ENCODE results near the gene ATP5PD.
"Not testable (repeated sequence)": the region's sequence is repeated elsewhere in the genome, so short reads cannot be mapped to it uniquely, and the experiment has no call there.

ATP5PD gene

DNA sequence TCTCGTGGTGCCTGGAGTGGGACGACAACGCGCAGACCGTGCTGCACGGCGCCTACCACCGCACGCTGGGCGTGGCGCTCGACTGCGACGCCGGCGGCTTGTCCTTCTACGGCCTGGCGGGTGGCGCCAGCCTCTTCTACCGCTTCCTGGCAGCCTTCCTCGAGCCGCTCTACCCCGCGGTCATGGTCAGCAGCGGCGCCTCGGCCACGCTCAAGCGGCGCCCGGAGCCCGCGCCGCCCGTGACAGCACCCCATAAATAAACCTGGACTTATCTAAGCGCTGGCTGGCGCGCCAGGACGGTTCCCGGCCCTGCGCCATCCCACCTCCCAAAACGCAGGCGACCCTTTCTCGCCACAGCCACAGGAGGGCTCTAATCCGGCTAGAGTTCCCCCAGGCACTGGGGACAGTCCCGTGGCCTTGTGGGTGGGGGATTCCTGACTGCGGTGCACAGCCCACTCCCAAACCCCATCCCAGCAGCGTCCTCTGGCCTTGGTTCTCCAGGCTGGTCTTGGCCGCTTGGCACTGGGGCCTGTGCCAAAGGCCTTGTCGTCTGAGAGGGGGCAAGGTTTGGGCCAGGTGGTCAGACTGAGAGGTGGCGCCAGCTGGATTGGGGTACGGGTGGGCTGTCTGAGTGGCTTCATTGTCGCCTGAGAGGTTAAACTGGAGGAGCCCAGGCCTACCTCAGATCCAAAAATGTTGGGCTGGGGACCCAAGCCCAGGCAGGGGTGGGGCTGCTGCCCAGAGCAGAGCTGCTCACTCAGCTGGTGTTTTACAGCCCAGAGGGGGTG is 30.9 kb upstream of the ATP5PD start:
- no peak overlapping the region for H3K27ac ChIP-seq
- no peak for DNase-seq (ENCODE audit: low read depth, low spot score)

DNA sequence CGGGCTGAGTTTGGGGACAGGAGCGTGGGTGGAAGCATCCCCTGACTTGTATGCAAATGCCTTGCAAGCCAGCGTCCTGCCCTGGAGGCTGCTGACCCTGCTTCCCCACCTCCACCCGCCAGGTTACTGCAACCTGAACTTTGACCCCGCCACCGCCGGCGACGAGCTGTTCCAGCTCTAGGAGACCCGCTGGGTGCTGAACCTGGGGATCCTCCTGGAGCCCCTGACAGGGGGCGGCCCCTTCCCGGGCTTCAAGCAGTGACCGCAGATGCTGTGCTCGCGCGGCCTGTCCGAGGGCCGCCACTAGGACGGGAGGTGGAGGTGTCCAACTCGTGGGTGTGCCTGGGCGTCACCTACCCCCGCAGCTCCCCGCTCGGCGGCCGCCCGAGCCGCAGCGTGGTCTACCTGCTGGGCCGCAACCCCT is 30.3 kb upstream of the ATP5PD start:
- DNase-seq (ENCODE audit: low read depth, low spot score) = no peak
- H3K27ac ChIP-seq = no peak overlapping the region

DNA sequence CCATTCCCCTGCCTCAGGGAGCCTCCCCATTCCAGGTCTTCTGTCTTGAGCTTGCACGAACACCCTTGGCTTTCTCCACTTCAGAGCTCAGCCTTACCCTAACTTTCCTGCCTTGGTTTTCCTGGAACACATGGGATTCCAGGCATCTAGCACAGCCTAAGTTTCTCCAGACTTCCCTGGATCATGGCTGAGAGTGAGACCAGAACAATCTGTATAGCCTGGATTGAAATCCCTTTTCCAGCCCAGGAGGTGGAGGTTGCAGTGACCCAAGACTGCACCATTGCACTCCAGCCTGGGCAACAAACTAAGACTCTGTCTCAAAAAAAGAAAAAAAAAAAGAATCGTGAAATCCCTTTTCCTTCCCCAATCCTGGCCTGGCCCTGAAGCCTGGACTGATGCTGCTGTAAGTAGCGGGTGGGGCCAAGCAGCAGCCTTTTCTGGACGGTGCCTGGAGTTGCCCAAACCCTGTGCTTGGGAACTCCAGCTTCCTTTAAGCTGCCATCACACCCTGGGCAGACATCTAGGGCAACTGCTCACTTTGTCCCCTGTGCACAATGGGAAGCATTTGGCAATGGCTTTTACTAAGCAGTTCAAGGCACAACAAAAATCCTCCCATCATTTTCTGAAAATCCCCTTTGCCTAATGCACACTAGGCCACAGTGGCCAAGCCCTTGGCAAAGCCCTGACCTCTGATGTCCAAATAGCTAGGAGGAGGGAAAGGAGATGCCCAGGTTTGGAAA is 29.0 kb upstream of the ATP5PD start:
- no peak for DNase-seq (ENCODE audit: low read depth, low spot score)
- H3K27ac ChIP-seq = no peak overlapping the region

DNA sequence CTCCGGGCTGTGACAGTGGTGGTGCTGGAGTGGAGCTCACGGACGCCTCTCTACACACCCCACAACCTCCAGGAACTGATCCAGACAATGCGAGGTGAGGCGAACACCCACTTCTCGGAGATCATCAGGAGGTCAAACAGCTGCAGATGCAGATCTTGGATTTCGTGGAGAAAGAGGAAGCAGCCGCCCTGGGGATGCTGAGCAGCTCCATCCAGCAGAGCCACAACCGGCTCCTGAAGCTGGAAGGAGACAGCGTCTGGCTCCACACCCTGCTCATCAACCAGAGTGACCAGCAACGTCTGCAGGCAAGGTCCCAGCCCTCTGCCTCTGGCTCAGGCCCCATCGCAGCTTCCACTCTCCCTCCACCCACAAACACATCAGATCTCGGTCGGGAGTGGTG is 27.8 kb upstream of the ATP5PD start:
- no peak overlapping the region for H3K27ac ChIP-seq
- DNase-seq (ENCODE audit: low read depth, low spot score) = no peak

DNA sequence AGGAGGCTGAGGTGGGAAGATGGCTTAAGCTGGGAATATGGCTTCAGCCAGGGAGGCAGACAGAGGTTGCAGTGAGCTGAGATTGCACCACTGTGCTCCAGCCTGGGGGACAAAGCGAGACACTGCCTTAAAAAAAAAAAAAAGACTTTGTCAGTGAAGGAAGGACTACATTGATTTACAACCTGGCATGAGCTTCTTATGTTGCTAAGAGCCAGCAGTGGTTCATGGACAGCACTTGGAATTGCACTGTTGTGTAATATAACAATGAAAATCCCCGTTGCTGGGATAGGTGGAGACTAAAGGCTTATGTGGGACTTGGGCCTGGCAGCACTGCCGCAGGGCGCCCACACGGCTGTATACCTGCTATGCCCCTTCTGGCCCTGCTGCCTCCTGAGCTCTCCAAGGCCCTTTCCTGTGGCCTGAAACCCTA is 26.9 kb upstream of the ATP5PD start:
- DNase-seq (ENCODE audit: low read depth, low spot score) = no peak
- no peak overlapping the region for H3K27ac ChIP-seq

DNA sequence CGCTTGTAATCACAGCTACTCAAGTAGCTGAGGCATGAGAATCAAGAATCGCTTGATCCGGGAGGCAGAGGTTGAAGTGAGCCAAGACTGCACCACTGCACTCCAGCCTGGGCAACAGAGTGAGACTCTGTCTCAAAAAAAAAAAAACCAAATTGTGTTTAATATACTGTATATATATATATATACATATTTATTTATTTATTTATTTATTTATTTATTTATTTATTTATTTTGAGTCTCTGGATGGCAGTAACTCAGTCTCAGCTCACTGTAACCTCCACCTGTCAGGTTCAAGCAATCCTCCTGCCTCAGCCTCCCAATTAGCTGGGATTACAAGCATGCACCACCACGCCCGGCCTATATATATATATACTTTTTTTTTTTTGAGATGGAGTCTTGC is 26.1 kb upstream of the ATP5PD start:
- not testable (repeated sequence) for H3K27ac ChIP-seq; DNase-seq (ENCODE audit: low read depth, low spot score)

DNA sequence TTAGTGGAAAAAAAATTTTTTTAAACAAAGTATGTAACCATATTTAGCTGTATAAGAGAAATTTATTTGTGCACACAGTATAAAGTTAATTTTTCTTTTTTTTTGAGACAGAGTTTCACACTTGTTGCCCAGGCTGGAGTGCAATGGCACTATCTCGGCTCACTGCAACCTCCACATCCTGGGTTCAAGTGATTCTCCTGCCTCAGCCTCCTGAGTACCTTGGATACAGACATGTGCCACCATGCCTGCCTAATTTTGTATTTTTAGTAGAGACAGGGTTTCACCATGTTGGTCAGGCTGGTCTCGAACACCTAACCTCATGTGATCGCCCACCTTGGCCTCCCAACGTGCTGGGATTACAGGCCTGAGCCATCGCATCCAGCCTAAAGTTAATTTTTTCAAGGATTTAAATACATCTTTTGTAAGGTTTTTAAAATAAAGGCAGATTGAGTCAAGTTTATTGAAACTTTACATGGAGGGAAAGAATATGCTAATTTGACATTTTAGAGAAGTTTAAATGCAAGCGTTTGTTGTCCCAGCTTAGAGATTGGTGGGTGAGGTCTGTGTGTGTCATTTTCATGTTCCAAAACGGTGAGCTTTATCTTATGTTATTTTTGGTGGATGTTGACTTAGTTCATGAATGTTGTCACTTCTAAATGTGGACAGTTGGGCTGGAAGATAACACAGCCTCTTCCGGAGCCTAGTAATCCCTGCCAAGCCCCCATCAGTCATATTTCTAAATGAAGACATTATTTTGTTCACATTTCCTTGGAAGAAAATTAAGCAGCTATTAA is 24.9 kb upstream of the ATP5PD start:
- not testable (repeated sequence) for DNase-seq (ENCODE audit: low read depth, low spot score); H3K27ac ChIP-seq

DNA sequence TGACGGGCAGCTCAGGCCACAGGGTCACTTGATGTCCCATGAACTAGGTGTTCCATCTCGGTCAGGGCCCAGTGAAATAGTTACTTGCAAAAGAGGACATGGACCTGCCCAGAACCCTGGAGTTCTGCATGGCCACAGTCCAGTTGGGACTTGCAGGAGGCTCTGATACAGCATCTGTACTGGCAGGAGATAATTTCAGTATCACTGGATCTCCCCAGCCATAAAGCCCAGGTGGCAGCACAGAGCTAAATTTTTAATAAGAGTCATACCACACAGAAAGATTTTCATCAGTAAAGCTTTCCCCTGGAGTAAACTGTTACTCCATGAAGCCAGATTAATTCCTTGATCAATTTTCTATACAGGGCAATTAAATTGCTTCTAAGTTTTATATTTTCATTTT is 23.0 kb upstream of the ATP5PD start:
- H3K27ac ChIP-seq = no peak overlapping the region
- no peak for DNase-seq (ENCODE audit: low read depth, low spot score)

DNA sequence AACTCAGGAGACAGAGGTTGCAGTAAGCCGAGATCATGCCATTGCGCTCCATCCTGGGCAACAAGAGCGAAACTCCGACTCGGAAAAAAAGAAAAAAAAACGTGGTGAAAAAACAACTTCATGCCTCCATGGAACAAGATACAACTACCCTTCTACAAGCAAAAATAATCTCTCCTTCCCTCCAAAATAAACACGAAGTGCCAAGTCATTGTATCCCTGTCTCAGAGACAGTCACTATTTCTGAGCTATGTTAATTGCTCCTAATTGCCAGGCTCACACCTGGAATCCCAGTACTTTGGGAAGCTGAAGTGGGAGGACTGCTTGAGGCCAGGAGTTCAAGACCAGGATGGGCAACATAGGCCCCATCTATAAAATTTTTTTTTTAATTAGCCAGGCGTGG is 22.0 kb upstream of the ATP5PD start:
- DNase-seq (ENCODE audit: low read depth, low spot score) = no peak
- no peak overlapping the region for H3K27ac ChIP-seq

DNA sequence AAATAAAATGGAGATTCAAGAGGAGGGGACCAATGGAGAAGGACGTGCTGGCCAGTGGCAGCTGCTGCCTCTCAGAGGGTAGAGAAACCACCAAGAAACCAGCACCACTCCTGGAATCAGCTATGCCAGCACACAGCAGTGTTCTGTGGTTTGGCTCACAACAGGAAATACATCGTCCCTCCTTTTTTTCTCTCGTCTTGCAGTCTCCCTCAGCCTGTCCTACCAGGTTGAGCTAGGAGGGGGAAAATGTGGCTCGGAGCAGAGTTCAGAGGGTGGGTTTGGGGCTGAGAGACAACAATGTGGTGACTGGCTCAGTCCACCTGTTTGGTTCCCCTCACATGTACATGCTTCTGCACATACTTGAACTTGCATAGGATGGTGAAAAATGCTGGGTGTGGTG is 21.1 kb upstream of the ATP5PD start:
- no peak for DNase-seq (ENCODE audit: low read depth, low spot score)
- H3K27ac ChIP-seq = no peak overlapping the region

DNA sequence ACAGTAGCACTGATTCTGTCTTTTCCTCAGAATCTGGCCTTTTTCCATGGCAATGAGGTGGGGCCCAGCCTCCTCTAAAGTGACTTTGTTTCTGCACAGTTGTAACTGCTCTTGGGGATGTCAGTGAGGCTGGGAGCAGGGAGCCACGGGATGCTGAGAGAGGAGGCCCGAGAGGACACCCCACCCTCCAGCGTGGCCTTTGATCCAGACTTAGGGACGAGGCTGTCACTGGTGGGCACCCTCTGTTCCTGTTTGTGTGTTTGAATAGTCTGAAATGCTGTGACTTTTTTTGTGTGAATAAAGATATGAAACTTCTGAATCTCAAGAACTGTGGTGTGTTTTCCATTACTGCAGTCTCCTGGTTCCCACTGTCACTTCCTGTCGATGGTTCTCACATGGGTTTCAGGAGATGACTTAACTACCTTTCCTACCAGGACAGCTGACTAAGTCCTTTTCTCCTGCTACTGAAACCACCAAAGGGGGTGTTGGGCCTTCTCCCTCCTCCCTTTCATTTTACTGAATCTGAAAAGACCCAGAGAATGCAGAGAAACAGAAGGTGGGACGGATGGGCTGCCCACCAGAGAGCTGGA is 18.9 kb upstream of the ATP5PD start:
- no peak overlapping the region for H3K27ac ChIP-seq
- no peak for DNase-seq (ENCODE audit: low read depth, low spot score)

DNA sequence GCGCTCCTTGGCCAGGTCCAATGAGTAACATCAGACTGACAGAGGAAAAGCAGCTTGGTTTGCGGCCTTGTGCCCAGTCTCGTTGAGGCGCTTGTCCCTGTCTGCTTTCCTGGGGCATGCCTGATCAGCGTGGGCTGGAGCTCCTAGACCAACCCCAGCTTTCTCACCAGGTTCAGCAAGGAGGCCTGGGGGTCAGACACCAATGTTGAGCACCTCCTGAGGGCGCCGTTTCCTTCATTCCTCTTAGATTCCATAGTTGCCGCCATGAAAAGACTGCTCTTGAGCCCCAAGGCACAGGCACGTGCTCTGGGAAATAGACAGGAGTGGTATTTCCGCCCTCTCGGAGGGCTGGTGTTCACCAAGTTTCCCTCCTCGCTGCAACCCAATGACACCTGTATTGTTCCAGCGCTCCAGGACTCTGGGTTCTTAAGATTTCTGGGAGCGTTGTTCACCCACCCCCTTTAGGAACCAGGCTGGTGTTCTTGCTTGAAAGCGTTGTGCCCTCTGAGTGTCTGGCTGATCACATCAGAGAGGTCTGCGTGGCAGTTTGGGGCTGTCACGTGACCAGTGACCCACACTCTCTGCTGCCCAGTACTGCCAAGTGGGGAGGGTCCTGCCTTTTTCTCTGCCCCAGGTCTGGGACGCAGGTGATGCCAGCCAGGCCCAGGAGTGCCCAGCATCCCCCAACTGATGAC is 18.2 kb upstream of the ATP5PD start:
- no peak overlapping the region for H3K27ac ChIP-seq
- DNase-seq (ENCODE audit: low read depth, low spot score) = no peak

DNA sequence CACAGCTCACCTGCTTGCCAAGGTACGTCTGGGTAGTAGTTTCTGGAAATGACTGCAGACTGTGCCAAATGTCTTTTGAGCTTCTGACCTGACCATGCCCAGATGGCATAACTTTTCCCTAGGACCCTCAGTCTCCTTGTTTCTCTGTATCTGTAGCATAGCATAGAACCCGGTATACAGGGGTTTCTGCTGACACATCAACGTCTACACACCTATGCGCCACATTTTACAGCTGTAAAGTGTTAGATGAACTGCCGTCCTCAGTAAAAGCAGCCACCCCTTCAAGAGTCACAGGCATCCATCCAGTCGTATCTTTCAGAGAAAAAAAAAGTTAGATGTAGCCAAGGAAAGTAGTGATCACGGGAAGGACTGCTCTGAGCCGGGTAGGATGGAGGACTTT is 17.7 kb upstream of the ATP5PD start:
- DNase-seq (ENCODE audit: low read depth, low spot score) = no peak
- no peak overlapping the region for H3K27ac ChIP-seq

DNA sequence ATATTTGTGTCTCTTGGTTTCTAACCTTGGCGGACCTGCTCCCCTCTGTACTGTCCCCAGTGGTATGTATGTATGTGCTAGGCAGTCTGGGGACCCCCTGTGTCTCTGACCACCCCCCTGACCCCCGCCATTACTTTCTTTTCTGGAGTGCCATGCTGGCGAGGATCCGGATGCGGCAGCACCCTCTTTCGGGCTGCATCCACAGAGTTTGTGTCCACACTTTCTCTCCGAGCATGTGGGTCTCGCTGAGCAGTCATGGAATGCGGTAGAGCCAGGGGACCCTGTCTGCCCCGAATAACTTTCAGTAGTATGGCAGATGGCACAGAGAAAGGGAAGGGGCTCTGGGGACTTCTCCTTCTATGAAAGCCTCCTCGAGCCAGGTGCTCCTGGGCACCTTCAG is 17.3 kb upstream of the ATP5PD start:
- no peak overlapping the region for H3K27ac ChIP-seq
- no peak for DNase-seq (ENCODE audit: low read depth, low spot score)

DNA sequence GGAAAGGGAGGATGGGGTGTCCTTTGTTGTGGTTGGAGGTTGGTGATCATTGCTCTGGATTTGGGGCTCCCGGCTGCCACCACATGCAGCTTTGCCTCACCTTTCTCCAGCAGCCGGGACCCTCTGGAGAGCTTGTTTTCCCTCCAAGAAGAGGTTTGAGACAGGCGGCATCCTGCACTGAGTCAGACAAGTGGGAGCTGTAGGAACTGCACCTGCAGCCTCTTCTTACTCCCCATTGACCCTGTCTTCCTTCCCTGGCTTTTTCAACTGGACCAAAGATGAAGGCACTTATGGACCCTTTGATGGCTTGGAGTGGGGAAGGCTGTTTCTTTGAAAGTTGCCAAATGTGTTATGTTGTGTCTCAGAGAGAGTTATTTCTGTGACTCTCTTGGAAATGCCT is 16.9 kb upstream of the ATP5PD start:
- H3K27ac ChIP-seq = no peak overlapping the region
- no peak for DNase-seq (ENCODE audit: low read depth, low spot score)

DNA sequence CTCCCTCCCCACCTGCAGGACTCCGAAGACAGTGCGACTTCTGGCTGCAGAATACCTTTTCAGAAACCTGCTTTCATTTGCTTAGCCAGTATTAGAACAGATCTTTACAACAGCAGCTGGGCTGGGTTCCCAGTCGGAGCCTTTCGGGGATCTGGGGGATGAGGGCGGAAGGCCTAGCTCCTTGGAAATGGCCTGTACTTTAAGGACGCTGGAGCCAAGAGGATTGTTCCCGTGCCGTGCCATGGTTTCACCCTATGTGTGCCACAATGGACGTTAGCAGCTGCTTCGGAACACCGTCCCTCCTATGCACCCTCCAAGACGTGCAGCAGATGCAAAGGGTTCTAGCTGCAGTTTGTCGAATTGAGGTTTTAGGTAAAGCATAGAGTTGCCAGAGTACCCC is 16.4 kb upstream of the ATP5PD start:
- no peak overlapping the region for H3K27ac ChIP-seq
- DNase-seq (ENCODE audit: low read depth, low spot score) = no peak

DNA sequence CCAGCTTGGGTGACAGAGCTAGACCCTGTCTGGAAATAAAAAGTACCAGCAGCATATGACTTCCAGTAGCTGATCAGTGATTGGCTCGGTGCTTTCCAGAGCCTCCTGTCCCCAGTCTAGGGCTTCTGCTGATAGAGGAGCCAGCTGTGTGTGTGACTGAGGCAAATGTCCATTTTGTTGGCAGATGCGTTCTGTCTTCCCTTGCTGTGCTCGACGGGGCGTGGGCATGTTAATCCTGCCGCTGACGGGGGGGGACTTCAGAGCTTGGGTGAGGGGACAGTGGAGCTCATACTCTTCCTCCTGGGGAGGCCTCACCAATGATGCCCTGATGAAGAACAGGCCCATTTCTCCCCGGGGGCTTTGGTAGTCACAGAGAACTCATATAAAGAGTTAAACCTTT is 14.8 kb upstream of the ATP5PD start:
- no peak for DNase-seq (ENCODE audit: low read depth, low spot score)
- H3K27ac ChIP-seq = no peak overlapping the region

DNA sequence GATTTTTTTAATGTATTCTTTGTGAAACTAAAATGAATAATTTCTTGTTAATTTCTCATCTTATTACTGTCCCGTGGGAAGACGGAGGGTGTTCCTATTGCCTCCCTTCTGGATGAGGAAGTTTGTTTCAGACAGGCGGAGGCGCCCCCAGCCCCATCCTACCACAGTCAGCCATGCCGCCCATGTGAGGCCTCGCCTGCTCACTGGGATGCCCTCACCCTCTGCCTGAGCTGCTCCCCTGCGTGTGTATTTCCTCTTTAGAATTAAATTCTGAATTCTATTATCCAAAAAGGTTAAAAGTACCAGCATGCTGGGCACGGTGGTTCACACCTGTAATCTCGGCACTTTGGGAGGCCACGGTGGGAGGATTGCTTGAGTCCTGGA is 14.3 kb upstream of the ATP5PD start:
- no peak overlapping the region for H3K27ac ChIP-seq
- no peak for DNase-seq (ENCODE audit: low read depth, low spot score)

DNA sequence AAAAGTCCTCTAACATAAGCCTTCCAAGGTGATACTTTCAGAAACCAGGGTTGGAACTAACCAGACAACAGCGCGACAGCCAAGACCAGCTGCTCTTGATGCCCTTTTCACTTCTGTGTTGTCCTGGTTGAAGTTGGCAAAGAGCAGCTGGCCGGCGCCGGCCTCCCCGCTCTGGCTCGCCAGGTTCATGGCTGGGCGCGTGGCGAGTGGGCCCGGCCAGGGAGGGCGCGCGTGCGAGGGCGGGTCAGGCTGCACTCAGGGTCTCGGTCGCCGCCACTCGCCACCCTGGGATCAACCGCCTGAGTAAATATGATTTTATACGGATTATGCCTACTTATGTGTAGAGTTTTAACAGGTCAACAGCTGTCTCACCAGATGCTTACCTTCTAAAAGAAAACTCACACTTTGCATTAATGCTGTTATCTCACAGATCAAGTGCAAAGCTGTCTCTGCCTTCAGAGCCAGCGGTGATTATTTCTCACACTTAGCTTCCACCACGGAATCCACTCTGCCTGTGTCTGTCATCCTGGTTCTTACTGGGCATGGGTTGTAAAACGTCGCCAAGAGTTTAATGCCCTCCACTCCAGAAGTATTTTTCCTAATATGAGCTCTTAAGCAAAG is 13.8 kb upstream of the ATP5PD start:
- DNase-seq (ENCODE audit: low read depth, low spot score) = no peak
- no peak overlapping the region for H3K27ac ChIP-seq

All from epithelial cell of prostate (primary cell).